ENCODE results near the gene MEG3.

Gene MEG3

GRCh38 chr14:100834082-100834793, 8.3 kb downstream of the MEG3 start:
- H4K20me1 ChIP-seq (ENCODE audit: low read depth, low read length) = no peaks in the 10 kb centered on the region
- no peaks in the 10 kb centered on the region for H3F3A ChIP-seq (ENCODE audit: insufficient read depth)
- no peaks in the 10 kb centered on the region for H3K27me3 ChIP-seq (ENCODE audit: low read length)
- H3K27ac ChIP-seq (ENCODE audit: low read depth, low read length) = no peak overlapping the region
- no peaks in the 10 kb centered on the region for H3K9me2 ChIP-seq (replicated peaks; ENCODE audit: insufficient read depth, low read length)
- no peaks in the 10 kb centered on the region for H3K9me3 ChIP-seq (ENCODE audit: insufficient read depth, low read length)
- no peaks in the 10 kb centered on the region for H3K36me3 ChIP-seq (ENCODE audit: low read length)
- no peak overlapping the region for H3K4me2 ChIP-seq (ENCODE audit: low read depth, low read length, poor library complexity, severe bottlenecking)
- H3K4me3 ChIP-seq (ENCODE audit: insufficient read depth, low read length, poor library complexity, severe bottlenecking) = no peak overlapping the region
- no peaks in the 10 kb centered on the region for H3K79me2 ChIP-seq (ENCODE audit: insufficient read depth, low read length)
- TF ChIP-seq, protein P1, sequence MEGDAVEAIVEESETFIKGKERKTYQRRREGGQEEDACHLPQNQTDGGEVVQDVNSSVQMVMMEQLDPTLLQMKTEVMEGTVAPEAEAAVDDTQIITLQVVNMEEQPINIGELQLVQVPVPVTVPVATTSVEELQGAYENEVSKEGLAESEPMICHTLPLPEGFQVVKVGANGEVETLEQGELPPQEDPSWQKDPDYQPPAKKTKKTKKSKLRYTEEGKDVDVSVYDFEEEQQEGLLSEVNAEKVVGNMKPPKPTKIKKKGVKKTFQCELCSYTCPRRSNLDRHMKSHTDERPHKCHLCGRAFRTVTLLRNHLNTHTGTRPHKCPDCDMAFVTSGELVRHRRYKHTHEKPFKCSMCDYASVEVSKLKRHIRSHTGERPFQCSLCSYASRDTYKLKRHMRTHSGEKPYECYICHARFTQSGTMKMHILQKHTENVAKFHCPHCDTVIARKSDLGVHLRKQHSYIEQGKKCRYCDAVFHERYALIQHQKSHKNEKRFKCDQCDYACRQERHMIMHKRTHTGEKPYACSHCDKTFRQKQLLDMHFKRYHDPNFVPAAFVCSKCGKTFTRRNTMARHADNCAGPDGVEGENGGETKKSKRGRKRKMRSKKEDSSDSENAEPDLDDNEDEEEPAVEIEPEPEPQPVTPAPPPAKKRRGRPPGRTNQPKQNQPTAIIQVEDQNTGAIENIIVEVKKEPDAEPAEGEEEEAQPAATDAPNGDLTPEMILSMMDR (IDR thresholded peaks at IDR 0.05; ENCODE audit: insufficient read depth, low read length, poor library complexity, severe bottlenecking) = no peak
- no peak for TF ChIP-seq EZH2phosphoT487 (conservative IDR thresholded peaks at IDR 0.05; ENCODE audit: low read length)
- H2AFZ ChIP-seq (ENCODE audit: low read depth, low read length, severe bottlenecking) = no peak overlapping the region
- H3K9ac ChIP-seq (ENCODE audit: low read length) = no peak overlapping the region

- no peaks in the 10 kb centered on the region for H3K27me3 ChIP-seq (ENCODE audit: low read length)
- H3K9me2 ChIP-seq (replicated peaks; ENCODE audit: insufficient read depth, low read length) = no peaks in the 10 kb centered on the region
- no peaks in the 10 kb centered on the region for H3K9me3 ChIP-seq (ENCODE audit: insufficient read depth, low read length)
- no peaks in the 10 kb centered on the region for H3K79me2 ChIP-seq (ENCODE audit: insufficient read depth, low read length)
- TF ChIP-seq EZH2phosphoT487 (conservative IDR thresholded peaks at IDR 0.05; ENCODE audit: low read length) = no peak
- TF ChIP-seq, protein P1 (IDR thresholded peaks at IDR 0.05; ENCODE audit: insufficient read depth, low read length, poor library complexity, severe bottlenecking) = no peak
- no peak overlapping the region for H2AFZ ChIP-seq (ENCODE audit: low read depth, low read length, severe bottlenecking)
- no peak overlapping the region for H3K4me3 ChIP-seq (ENCODE audit: insufficient read depth, low read length, poor library complexity, severe bottlenecking)
- no peak overlapping the region for H3K27ac ChIP-seq (ENCODE audit: low read depth, low read length)
- no peak overlapping the region for H3K4me2 ChIP-seq (ENCODE audit: low read depth, low read length, poor library complexity, severe bottlenecking)
- no peaks in the 10 kb centered on the region for H3F3A ChIP-seq (ENCODE audit: insufficient read depth)
- no peaks in the 10 kb centered on the region for H3K36me3 ChIP-seq (ENCODE audit: low read length)
- H4K20me1 ChIP-seq (ENCODE audit: low read depth, low read length) = no peaks in the 10 kb centered on the region
- H3K9ac ChIP-seq (ENCODE audit: low read length) = no peak overlapping the region
These were observed 9.1 kb downstream of the MEG3 start for GRCh38 chr14:100834794-100835547.

GRCh38 chr14:100835548-100836310, 9.8 kb downstream of the MEG3 start:
- TF ChIP-seq, protein P1 (IDR thresholded peaks at IDR 0.05; ENCODE audit: insufficient read depth, low read length, poor library complexity, severe bottlenecking) = no peak
- no peak for TF ChIP-seq EZH2phosphoT487 (conservative IDR thresholded peaks at IDR 0.05; ENCODE audit: low read length)
- no peak overlapping the region for H3K4me3 ChIP-seq (ENCODE audit: insufficient read depth, low read length, poor library complexity, severe bottlenecking)
- no peak overlapping the region for H3K9ac ChIP-seq (ENCODE audit: low read length)
- H3F3A ChIP-seq (ENCODE audit: insufficient read depth) = no peaks in the 10 kb centered on the region
- no peaks in the 10 kb centered on the region for H3K27me3 ChIP-seq (ENCODE audit: low read length)
- no peak overlapping the region for H3K27ac ChIP-seq (ENCODE audit: low read depth, low read length)
- no peaks in the 10 kb centered on the region for H3K79me2 ChIP-seq (ENCODE audit: insufficient read depth, low read length)
- no peak overlapping the region for H2AFZ ChIP-seq (ENCODE audit: low read depth, low read length, severe bottlenecking)
- H3K9me2 ChIP-seq (replicated peaks; ENCODE audit: insufficient read depth, low read length) = no peaks in the 10 kb centered on the region
- no peaks in the 10 kb centered on the region for H4K20me1 ChIP-seq (ENCODE audit: low read depth, low read length)
- H3K36me3 ChIP-seq (ENCODE audit: low read length) = no peaks in the 10 kb centered on the region
- no peaks in the 10 kb centered on the region for H3K9me3 ChIP-seq (ENCODE audit: insufficient read depth, low read length)
- H3K4me2 ChIP-seq (ENCODE audit: low read depth, low read length, poor library complexity, severe bottlenecking) = no peak overlapping the region
